GM23338 (cell line): ENCODE results near the gene NTRK3.

ENCODE experiments used
- CREB1 ChIP-seq: fragments of 250-450 bp; sonication (Bioruptor Pico); IDR thresholded peaks from 2 replicates; pipeline ENCODE4 v1.5.0; 2020; ENCODE audit warnings: low read depth, mild to moderate bottlenecking, moderate library complexity
- CTCF ChIP-seq, 2 experiments: fragments of 200-600 bp in 1 of 2; sonication (generic) in 1 of 2; conservative IDR thresholded peaks; 2 replicates each; pipeline versions ENCODE4 v1.5.1 to v1.6.1; 2016 to 2017; ENCODE audit warnings: antibody characterized with exemption in 2 of 2, low read depth in 2 of 2, mild to moderate bottlenecking in 2 of 2, moderate library complexity in 1 of 2
- EZH2 ChIP-seq: fragments of 200-600 bp; sonication (generic); IDR thresholded peaks from one replicate; pipeline ENCODE4 v1.8.0; 2017; ENCODE audit warnings: antibody characterized with exemption, mild to moderate bottlenecking, low read depth; ENCODE audit not compliant: unreplicated experiment
- EZH2phosphoT487 ChIP-seq: fragments of 200-600 bp; sonication (generic); IDR thresholded peaks from one replicate; pipeline ENCODE4 v1.8.1; 2018; ENCODE audit warnings: antibody characterized with exemption; ENCODE audit not compliant: unreplicated experiment
- POLR2AphosphoS5 ChIP-seq: IDR thresholded peaks from 2 replicates; pipeline ENCODE4 v1.6.1; 2016; ENCODE audit warnings: antibody characterized with exemption, low read depth
- STAT1 ChIP-seq: IDR thresholded peaks from one replicate; pipeline ENCODE4 v1.6.1; 2016; ENCODE audit warnings: antibody characterized with exemption; ENCODE audit not compliant: unreplicated experiment
- ZNF331 ChIP-seq: fragments of 250-450 bp; sonication (Bioruptor Pico); IDR thresholded peaks from 2 replicates; pipeline ENCODE4 v1.5.0; 2020; ENCODE audit warnings: low read depth, mild to moderate bottlenecking, moderate library complexity
- ZNF462 ChIP-seq: fragments of 250-450 bp; sonication (Bioruptor Pico); IDR thresholded peaks from 2 replicates; pipeline ENCODE4 v1.5.0; 2020; ENCODE audit warnings: mild to moderate bottlenecking, moderate library complexity
- TF ChIP-seq, protein P1 (sequence below): IDR thresholded peaks from one replicate; pipeline ENCODE4 v1.6.1; 2018; ENCODE audit warnings: antibody characterized with exemption; ENCODE audit not compliant: unreplicated experiment
- TF ChIP-seq, protein P2 (sequence below): IDR thresholded peaks from 2 replicates; pipeline ENCODE4 v1.6.1; 2016; ENCODE audit warnings: antibody characterized with exemption

- TF ChIP-seq CTCF (conservative IDR thresholded peaks at IDR 0.05; ENCODE audit: low read depth in 2 of 2) (no peak), POLR2AphosphoS5 (no peak), STAT1 (no peak), CREB1 (CRISPR knock-in tag) (no peak), EZH2phosphoT487 (no peak), EZH2 (no peak), ZNF462 (CRISPR knock-in tag) (no peak), ZNF331 (CRISPR knock-in tag) (no peak)
- TF ChIP-seq, protein P1, sequence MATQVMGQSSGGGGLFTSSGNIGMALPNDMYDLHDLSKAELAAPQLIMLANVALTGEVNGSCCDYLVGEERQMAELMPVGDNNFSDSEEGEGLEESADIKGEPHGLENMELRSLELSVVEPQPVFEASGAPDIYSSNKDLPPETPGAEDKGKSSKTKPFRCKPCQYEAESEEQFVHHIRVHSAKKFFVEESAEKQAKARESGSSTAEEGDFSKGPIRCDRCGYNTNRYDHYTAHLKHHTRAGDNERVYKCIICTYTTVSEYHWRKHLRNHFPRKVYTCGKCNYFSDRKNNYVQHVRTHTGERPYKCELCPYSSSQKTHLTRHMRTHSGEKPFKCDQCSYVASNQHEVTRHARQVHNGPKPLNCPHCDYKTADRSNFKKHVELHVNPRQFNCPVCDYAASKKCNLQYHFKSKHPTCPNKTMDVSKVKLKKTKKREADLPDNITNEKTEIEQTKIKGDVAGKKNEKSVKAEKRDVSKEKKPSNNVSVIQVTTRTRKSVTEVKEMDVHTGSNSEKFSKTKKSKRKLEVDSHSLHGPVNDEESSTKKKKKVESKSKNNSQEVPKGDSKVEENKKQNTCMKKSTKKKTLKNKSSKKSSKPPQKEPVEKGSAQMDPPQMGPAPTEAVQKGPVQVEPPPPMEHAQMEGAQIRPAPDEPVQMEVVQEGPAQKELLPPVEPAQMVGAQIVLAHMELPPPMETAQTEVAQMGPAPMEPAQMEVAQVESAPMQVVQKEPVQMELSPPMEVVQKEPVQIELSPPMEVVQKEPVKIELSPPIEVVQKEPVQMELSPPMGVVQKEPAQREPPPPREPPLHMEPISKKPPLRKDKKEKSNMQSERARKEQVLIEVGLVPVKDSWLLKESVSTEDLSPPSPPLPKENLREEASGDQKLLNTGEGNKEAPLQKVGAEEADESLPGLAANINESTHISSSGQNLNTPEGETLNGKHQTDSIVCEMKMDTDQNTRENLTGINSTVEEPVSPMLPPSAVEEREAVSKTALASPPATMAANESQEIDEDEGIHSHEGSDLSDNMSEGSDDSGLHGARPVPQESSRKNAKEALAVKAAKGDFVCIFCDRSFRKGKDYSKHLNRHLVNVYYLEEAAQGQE, result no peak
- TF ChIP-seq, protein P2, sequence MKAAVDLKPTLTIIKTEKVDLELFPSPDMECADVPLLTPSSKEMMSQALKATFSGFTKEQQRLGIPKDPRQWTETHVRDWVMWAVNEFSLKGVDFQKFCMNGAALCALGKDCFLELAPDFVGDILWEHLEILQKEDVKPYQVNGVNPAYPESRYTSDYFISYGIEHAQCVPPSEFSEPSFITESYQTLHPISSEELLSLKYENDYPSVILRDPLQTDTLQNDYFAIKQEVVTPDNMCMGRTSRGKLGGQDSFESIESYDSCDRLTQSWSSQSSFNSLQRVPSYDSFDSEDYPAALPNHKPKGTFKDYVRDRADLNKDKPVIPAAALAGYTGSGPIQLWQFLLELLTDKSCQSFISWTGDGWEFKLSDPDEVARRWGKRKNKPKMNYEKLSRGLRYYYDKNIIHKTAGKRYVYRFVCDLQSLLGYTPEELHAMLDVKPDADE, result no peak
Observed at GRCh38 chr15:88191812-88192165, 64.8 kb downstream of the NTRK3 start.
